ENCODE measurements around the gene DISP2.
A peak's percentile ranks its signal among the peaks of the same experiment; 100 is the strongest.

Gene DISP2

DNA sequence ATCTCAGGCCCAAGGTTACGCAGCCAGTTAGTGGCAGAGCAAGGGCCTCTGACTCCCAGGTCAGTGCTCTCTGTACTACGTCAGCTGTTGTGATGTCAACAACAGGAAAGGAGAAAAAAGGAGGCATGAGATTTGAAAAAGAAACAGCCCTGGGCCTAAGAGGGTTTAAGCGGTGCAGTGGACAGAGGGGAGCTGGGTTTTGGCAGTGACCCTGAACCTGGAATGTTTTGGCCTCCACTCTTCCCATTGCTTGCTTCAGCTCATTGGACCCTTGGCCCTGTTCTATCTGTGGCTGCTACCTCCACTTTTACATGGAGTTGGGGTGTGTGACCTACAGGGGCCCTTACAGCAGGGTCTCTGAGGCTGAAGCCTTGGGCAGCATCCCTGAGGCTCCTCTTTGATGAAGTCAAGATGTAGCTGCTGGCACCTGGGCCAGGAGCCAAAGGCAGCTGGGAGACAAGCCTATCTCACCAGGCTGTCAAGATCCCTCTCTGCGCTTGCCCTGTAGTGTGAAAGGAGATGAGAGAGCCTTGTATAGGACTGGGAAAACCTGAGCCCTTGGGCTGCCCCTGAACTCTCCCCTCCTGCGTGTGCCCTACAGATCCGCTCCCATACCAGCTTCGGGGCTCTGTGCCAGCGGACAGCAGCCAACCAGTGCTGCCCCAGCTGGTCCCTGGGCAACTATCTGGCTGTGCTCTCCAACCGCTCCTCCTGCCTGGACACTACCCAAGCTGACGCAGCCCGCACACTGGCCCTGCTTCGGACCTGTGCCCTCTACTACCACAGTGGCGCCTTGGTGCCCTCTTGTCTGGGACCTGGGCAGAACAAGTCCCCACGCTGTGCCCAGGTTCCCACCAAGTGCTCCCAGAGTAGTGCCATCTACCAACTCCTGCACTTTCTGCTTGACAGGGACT lies 8.7 kb downstream of the DISP2 start:
- peak overlapping the region; percentile 97 for H2AFZ ChIP-seq (ENCODE audit: low read depth, low read length)
- no peak for ATAC-seq (ENCODE audit: insufficient read depth, low read depth)
- H4K20me1 ChIP-seq (ENCODE audit: insufficient read depth, low read length) = no peaks in the 10 kb centered on the region
- no peaks in the 10 kb centered on the region for H3K27me3 ChIP-seq (ENCODE audit: insufficient read depth, low read length, poor library complexity)
- TF ChIP-seq EZH2 (IDR thresholded peaks at IDR 0.05; ENCODE audit: borderline replicate concordance, low read depth, low read length, severe bottlenecking) = no peak
- TF ChIP-seq, protein P1, sequence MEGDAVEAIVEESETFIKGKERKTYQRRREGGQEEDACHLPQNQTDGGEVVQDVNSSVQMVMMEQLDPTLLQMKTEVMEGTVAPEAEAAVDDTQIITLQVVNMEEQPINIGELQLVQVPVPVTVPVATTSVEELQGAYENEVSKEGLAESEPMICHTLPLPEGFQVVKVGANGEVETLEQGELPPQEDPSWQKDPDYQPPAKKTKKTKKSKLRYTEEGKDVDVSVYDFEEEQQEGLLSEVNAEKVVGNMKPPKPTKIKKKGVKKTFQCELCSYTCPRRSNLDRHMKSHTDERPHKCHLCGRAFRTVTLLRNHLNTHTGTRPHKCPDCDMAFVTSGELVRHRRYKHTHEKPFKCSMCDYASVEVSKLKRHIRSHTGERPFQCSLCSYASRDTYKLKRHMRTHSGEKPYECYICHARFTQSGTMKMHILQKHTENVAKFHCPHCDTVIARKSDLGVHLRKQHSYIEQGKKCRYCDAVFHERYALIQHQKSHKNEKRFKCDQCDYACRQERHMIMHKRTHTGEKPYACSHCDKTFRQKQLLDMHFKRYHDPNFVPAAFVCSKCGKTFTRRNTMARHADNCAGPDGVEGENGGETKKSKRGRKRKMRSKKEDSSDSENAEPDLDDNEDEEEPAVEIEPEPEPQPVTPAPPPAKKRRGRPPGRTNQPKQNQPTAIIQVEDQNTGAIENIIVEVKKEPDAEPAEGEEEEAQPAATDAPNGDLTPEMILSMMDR (IDR thresholded peaks at IDR 0.05; ENCODE audit: borderline replicate concordance, extremely low read depth, low read length, poor library complexity, severe bottlenecking) = no peak
- H3K79me2 ChIP-seq (ENCODE audit: insufficient read depth, low read length) = no peaks in the 10 kb centered on the region
- no peak overlapping the region for H3K27ac ChIP-seq (ENCODE audit: low read length)
- peak overlapping the region; percentile 67; the same call in 1 of the 2 replicates for H3K9ac ChIP-seq (ENCODE audit: low read depth, low read length)
- peak overlapping the region in 1 of 2 experiments; percentile 74; a peak in 2 of 4 replicates for H3K4me3 ChIP-seq (ENCODE audit: low read depth in 1 of 2, low read length in 2 of 2)
- peak overlapping the region; percentile 100 for H3K4me2 ChIP-seq (ENCODE audit: insufficient read depth, low read length)
- H3K9me3 ChIP-seq (ENCODE audit: insufficient read depth, low read length, severe bottlenecking) = no peaks in the 10 kb centered on the region
- peaks cover 18% of the 10 kb centered on the region for H3K4me1 ChIP-seq (ENCODE audit: insufficient read depth, low read length)
- H3K36me3 ChIP-seq (ENCODE audit: insufficient read depth, low read length) = no peaks in the 10 kb centered on the region
- no peak for DNase-seq

DNA sequence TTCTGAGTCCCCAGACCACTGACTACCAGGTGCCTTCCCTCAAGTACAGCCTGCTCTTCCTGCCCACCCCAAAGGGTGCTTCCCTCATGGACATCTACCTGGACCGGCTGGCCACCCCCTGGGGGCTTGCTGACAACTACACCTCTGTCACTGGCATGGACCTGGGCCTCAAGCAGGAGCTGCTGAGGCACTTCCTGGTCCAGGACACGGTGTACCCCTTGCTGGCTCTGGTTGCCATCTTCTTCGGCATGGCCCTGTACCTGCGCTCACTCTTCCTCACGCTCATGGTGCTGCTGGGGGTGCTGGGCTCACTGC lies 9.3 kb downstream of the DISP2 start:
- Histone ChIP-seq H3K27ac (ENCODE audit: low read length) (no peak overlapping the region), H2AFZ (ENCODE audit: low read depth, low read length) (peak overlapping the region; percentile 97), H3K4me1 (ENCODE audit: insufficient read depth, low read length) (peaks cover 18% of the 10 kb centered on the region), H3K9ac (ENCODE audit: low read depth, low read length) (peak overlapping the region; percentile 67), H3K9me3 (ENCODE audit: insufficient read depth, low read length, severe bottlenecking) (no peaks in the 10 kb centered on the region), H3K4me2 (ENCODE audit: insufficient read depth, low read length) (peak overlapping the region; percentile 100), H3K79me2 (ENCODE audit: insufficient read depth, low read length) (no peaks in the 10 kb centered on the region), H4K20me1 (ENCODE audit: insufficient read depth, low read length) (no peaks in the 10 kb centered on the region), H3K27me3 (ENCODE audit: insufficient read depth, low read length, poor library complexity) (no peaks in the 10 kb centered on the region), H3K36me3 (ENCODE audit: insufficient read depth, low read length) (no peaks in the 10 kb centered on the region), H3K4me3 (ENCODE audit: low read depth in 1 of 2, low read length in 2 of 2) (peak overlapping the region in 1 of 2 experiments; percentile 74; a peak in 2 of 4 replicates)
- ATAC-seq (ENCODE audit: insufficient read depth, low read depth) (no peak), DNase-seq (no peak)
- TF ChIP-seq, protein P1 (IDR thresholded peaks at IDR 0.05; ENCODE audit: borderline replicate concordance, extremely low read depth, low read length, poor library complexity, severe bottlenecking) = no peak
- no peak for TF ChIP-seq EZH2 (IDR thresholded peaks at IDR 0.05; ENCODE audit: borderline replicate concordance, low read depth, low read length, severe bottlenecking)

DNA sequence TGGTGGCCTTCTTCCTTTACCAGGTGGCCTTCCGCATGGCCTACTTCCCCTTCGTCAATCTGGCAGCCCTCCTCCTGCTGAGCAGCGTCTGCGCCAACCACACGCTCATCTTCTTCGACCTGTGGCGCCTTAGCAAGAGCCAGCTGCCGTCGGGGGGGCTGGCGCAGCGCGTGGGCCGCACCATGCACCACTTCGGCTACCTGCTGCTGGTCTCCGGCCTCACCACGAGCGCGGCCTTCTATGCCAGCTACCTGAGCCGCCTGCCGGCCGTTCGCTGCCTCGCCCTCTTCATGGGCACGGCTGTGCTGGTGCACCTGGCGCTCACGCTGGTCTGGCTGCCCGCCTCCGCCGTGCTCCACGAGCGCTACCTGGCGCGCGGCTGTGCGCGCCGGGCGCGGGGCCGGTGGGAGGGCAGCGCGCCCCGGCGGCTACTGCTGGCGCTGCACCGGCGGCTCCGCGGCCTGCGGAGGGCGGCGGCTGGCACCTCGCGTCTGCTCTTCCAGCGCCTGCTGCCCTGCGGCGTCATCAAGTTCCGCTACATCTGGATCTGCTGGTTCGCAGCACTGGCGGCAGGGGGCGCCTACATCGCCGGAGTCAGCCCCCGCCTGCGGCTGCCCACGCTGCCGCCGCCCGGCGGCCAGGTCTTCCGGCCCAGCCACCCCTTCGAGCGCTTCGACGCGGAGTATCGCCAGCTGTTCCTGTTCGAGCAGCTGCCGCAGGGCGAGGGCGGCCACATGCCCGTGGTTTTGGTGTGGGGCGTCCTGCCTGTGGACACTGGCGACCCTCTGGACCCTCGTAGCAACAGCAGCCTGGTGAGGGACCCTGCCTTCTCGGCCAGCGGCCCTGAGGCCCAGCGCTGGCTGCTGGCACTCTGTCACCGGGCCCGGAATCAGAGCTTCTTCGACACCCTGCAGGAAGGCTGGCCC lies 9.9 kb downstream of the DISP2 start:
- Histone ChIP-seq H4K20me1 (ENCODE audit: insufficient read depth, low read length) (no peaks in the 10 kb centered on the region), H3K4me3 (ENCODE audit: low read depth in 1 of 2, low read length in 2 of 2) (peak overlapping the region; percentile 29 to 74; a peak in 3 of 4 replicates), H3K27me3 (ENCODE audit: insufficient read depth, low read length, poor library complexity) (no peaks in the 10 kb centered on the region), H3K4me1 (ENCODE audit: insufficient read depth, low read length) (peaks cover 18% of the 10 kb centered on the region), H3K27ac (ENCODE audit: low read length) (peak overlapping the region; percentile 59; the same call in 1 of the 2 replicates), H3K4me2 (ENCODE audit: insufficient read depth, low read length) (peak overlapping the region; percentile 100), H3K9me3 (ENCODE audit: insufficient read depth, low read length, severe bottlenecking) (no peaks in the 10 kb centered on the region), H3K36me3 (ENCODE audit: insufficient read depth, low read length) (no peaks in the 10 kb centered on the region), H3K79me2 (ENCODE audit: insufficient read depth, low read length) (no peaks in the 10 kb centered on the region), H2AFZ (ENCODE audit: low read depth, low read length) (peak overlapping the region; percentile 97), H3K9ac (ENCODE audit: low read depth, low read length) (peak overlapping the region; percentile 67)
- DNase-seq (peak; percentile 87), ATAC-seq (ENCODE audit: insufficient read depth, low read depth) (peak; percentile 92)
- TF ChIP-seq, protein P1 (IDR thresholded peaks at IDR 0.05; ENCODE audit: borderline replicate concordance, extremely low read depth, low read length, poor library complexity, severe bottlenecking) = peak; percentile 83
- no peak for TF ChIP-seq EZH2 (IDR thresholded peaks at IDR 0.05; ENCODE audit: borderline replicate concordance, low read depth, low read length, severe bottlenecking)
